PC-3 (cell line): ENCODE data around the gene ZNF516. TPM values are rescaled to one million over a fixed set of nuclear protein-coding genes. Genes with fewer than 3 reads are reported as not detected.

Source experiments
- ATAC-seq: fragments of 200-7000 bp; cut with Tn5 transposase; 2 replicates; pipeline ENCODE4 v1.9.1; 2020; ENCODE audit warnings: mild to moderate bottlenecking, moderate library complexity
- BruUV-seq: library from RNA; stranded (reverse); fragments of 400-500 nt; replicated peaks from 2 replicates; lab custom pipeline; 2021; lab: Mats Ljungman, UMichigan
- CTCF ChIA-PET: fragments of 300-600 bp; sonication (Branson Sonifier 250); formaldehyde crosslinking; loops from one replicate; lab custom pipeline; 2022; ENCODE audit warnings: antibody characterized with exemption; lab: Charles Lee
- POLR2A ChIA-PET: fragments of 300-600 bp; sonication (Branson Sonifier 250); formaldehyde crosslinking; loops from one replicate; lab custom pipeline; 2022; ENCODE audit warnings: antibody characterized with exemption; ENCODE audit not compliant: unreplicated experiment; lab: Charles Lee
- DNase-seq: peaks from one replicate; pipeline ENCODE4 v3.0.0-alpha.2; 2015
- H2AFZ ChIP-seq: fragments of 300-600 bp; sonication (generic); 2 replicates; pipeline ENCODE4 v1.6.0; 2016; ENCODE audit warnings: antibody characterized with exemption, low read length
- H3F3A ChIP-seq: fragments of 300-600 bp; sonication (generic); one replicate; pipeline ENCODE4 v1.6.0; 2017; ENCODE audit warnings: antibody characterized with exemption, low read length, control low read depth, mild to moderate bottlenecking; ENCODE audit not compliant: unreplicated experiment
- H3K27ac ChIP-seq: fragments of 300-600 bp; sonication (generic); 2 replicates; pipeline ENCODE4 v1.5.1; 2016; ENCODE audit warnings: mild to moderate bottlenecking, low read length
- H3K27me3 ChIP-seq: fragments of 300-600 bp; sonication (generic); 2 replicates; pipeline ENCODE4 v1.6.1; 2016; ENCODE audit warnings: low read length, mixed read lengths
- H3K36me3 ChIP-seq: fragments of 300-600 bp; sonication (generic); 2 replicates; pipeline ENCODE4 v1.6.1; 2016; ENCODE audit warnings: low read depth, mixed run types, low read length, mixed read lengths
- H3K4me1 ChIP-seq: fragments of 300-600 bp; sonication (generic); 2 replicates; pipeline ENCODE4 v1.5.1; 2016; ENCODE audit warnings: low read length; ENCODE audit not compliant: insufficient read depth
- H3K4me2 ChIP-seq: fragments of 300-600 bp; sonication (generic); 2 replicates; pipeline ENCODE4 v1.6.0; 2016; ENCODE audit warnings: low read length
- H3K4me3 ChIP-seq: fragments of 300-600 bp; sonication (generic); 2 replicates; pipeline ENCODE4 v1.5.1; 2016; ENCODE audit warnings: mild to moderate bottlenecking, low read length, mixed read lengths
- H3K79me2 ChIP-seq: fragments of 300-600 bp; sonication (generic); 2 replicates; pipeline ENCODE4 v1.6.1; 2017; ENCODE audit warnings: low read length, mixed read lengths
- H3K9ac ChIP-seq: fragments of 300-600 bp; sonication (generic); 2 replicates; pipeline ENCODE4 v1.6.0; 2016; ENCODE audit warnings: mild to moderate bottlenecking, low read length
- H3K9me2 ChIP-seq: fragments of 300-600 bp; sonication (generic); replicated peaks from 2 replicates; pipeline ENCODE4 v1.6.1; 2016; ENCODE audit warnings: mixed run types, low read length, mixed read lengths
- H3K9me3 ChIP-seq: fragments of 300-600 bp; sonication (generic); 2 replicates; pipeline ENCODE4 v1.6.1; 2016; ENCODE audit warnings: low read length, mixed read lengths
- H4K20me1 ChIP-seq: fragments of 300-600 bp; sonication (generic); 2 replicates; pipeline ENCODE4 v1.6.1; 2016; ENCODE audit warnings: low read length, mixed read lengths
- CTCF ChIP-seq: fragments of 300-600 bp; sonication (generic); conservative IDR thresholded peaks from 2 replicates; pipeline ENCODE4 v1.5.1; 2017; ENCODE audit warnings: antibody characterized with exemption, low read depth, mild to moderate bottlenecking, low read length
- EZH2 ChIP-seq: fragments of 300-600 bp; sonication (generic); IDR thresholded peaks from one replicate; pipeline ENCODE4 v1.6.1; 2017; ENCODE audit warnings: antibody characterized with exemption, mild to moderate bottlenecking, low read length; ENCODE audit not compliant: unreplicated experiment
- EZH2phosphoT487 ChIP-seq: fragments of 300-600 bp; sonication (generic); IDR thresholded peaks from 2 replicates; pipeline ENCODE4 v1.6.1; 2018; ENCODE audit warnings: mild to moderate bottlenecking, antibody characterized with exemption, low read length, borderline replicate concordance
- intact Hi-C: fragments of 100-400 bp; cut with micrococcal nuclease; formaldehyde crosslinking; loops from 2 replicates; pipeline ENCODE4 v1.9.0; 2023
- total RNA-seq: library from RNA; depleted of rRNA; stranded (reverse); fragments of >200 nt; gene quantifications from 2 replicates; pipeline ENCODE4 v1.2.3, GENCODE V29; 2014

ZNF516 gene
- total RNA-seq, 1 experiment from 2014 or later, result 4.0 TPM

DNA sequence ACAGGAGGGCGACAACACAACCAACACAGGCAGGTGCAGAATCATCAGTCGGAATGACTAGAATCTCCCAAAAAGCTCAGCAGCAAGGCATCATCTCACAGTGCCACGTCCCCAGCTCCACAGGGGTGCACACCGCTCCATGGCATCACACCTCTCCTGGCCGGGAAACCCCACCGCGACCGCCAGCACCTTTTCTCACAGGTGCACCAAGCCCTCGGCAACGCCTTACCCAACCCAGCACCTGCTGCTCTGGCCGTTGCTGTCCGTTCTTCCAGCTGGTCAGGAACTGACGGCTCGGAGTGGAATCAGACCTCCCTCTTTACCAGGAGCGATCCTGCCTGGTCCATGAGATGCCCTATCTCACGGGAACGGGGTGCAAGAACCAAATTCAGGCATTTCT is 61.3 kb downstream of the ZNF516 start:
- Histone ChIP-seq H3K36me3 (no peaks in the 10 kb centered on the region), H3K9me2 (no peaks in the 10 kb centered on the region)

DNA sequence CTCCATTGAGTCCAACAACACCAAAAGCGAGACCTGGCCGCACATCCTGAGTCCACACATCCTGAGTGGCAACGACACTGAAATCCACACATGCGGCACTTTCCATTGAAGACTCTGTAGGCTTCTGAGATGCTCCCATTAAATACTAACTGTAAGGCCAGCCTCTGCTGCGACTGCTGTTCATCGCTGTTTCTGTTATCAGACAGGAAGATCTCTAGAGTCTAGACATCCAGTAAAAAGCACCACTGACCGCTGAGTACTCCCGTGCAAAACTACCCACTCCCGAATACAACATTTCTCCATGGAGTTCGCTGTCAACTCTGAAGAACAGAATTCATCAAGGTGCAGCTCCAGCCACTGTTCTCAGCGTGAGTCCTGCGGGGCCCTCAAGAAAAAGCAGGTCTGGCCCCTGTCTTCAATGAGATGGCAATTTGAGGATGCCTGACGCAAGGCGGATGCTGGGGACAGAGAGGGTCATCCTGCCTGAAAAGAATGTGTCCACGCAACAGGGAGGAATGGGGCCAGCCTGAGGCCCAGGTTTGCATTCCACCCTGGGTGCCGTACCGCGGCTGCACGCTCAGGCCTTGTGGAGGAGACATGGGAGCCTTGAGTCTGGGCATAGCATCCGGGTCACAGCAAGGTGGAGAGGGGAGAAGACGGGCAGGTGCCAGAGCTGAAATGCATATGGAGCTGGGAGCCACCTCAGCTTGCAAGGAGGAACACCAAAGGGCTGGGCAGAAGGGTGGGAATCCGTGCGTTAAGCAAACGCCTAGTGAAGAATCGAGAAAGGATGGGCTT is 61.9 kb downstream of the ZNF516 start:
- no peaks in the 10 kb centered on the region for H4K20me1 ChIP-seq
- ATAC-seq, result no peak
- CTCF ChIA-PET, result no interaction called here

More for the DNA sequence above, 61.3 kb downstream of the ZNF516 start:
- BruUV-seq, result no TSS peak
- Histone ChIP-seq H3K9me3 (no peaks in the 10 kb centered on the region), H3K27ac (no peak overlapping the region), H3F3A (no peaks in the 10 kb centered on the region), H3K79me2 (no peaks in the 10 kb centered on the region), H2AFZ (no peak overlapping the region), H3K4me3 (no peak overlapping the region), H3K4me2 (no peak overlapping the region), H3K27me3 (peaks cover 74% of the 10 kb centered on the region), H4K20me1 (no peaks in the 10 kb centered on the region), H3K4me1 (no peaks in the 10 kb centered on the region), H3K9ac (no peak overlapping the region)
- no peak for TF ChIP-seq EZH2phosphoT487
- no peak for TF ChIP-seq CTCF
- TF ChIP-seq EZH2, result no peak
- ChIA-PET POLR2A (no interaction called here), CTCF (no interaction called here)
- ATAC-seq (no peak), DNase-seq (no peak)
- intact Hi-C loops, result no loop called here

More for the DNA sequence above, 61.9 kb downstream of the ZNF516 start:
- intact Hi-C loops, result no loop called here
- no peaks in the 10 kb centered on the region for H3K36me3 ChIP-seq
- H3K4me3 ChIP-seq, result no peak overlapping the region
- H3F3A ChIP-seq, result no peaks in the 10 kb centered on the region
- H3K9ac ChIP-seq, result no peak overlapping the region
- DNase-seq, result no peak
- BruUV-seq, result no TSS peak
- peaks cover 68% of the 10 kb centered on the region for H3K27me3 ChIP-seq
- no peak overlapping the region for H2AFZ ChIP-seq
- H3K4me1 ChIP-seq, result no peaks in the 10 kb centered on the region
- H3K79me2 ChIP-seq, result no peaks in the 10 kb centered on the region
- H3K9me3 ChIP-seq, result no peaks in the 10 kb centered on the region
- no peak for TF ChIP-seq EZH2
- no peak for TF ChIP-seq CTCF
- TF ChIP-seq EZH2phosphoT487, result no peak
- no peak overlapping the region for H3K4me2 ChIP-seq
- POLR2A ChIA-PET, result no interaction called here
- H3K27ac ChIP-seq, result no peak overlapping the region
- no peaks in the 10 kb centered on the region for H3K9me2 ChIP-seq
